ENCODE data around the gene AFAP1L1. TPM values are rescaled to one million over a fixed set of nuclear protein-coding genes. Genes with fewer than 3 reads are reported as not detected.

AFAP1L1 gene
- total RNA-seq, 1 experiment from 2014 or later: 19.6 TPM

DNA sequence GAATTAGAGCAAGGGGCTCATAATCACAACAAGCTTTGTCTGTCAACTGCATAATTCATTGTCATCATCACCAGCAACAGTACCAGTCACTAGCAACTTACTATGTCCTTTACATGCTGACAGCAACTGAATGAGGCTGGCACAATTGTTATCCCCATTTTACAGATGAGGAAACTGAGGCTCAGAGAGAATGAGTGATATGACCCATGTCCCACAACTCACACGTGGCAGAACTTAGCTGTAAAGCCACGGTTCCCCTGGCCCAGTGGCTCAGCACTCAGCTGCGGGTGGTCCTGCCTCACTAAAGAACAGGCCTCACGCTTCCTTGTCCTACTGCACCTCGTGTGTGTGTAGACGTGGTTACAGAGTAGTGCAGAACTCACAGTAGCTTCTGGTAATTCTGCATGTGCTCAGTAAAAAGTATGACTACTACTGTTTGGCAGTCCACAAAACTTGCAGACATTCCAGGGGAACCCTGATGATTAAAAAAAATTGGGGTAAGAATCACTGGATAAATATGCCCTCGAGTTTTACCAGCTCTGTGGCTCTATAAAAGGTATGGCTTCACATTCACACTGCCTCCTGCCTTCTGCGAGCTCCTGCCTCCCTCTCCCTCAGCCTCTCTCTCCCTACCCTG is 30.2 kb downstream of the AFAP1L1 start:
- Histone ChIP-seq H3K36me3 (ENCODE audit: low read depth, low read length) (no peaks in the 10 kb centered on the region), H2AFZ (ENCODE audit: low read length) (no peak overlapping the region), H3K9me3 (ENCODE audit: low read length) (no peaks in the 10 kb centered on the region), H3F3A (ENCODE audit: low read length, unreplicated experiment) (no peaks in the 10 kb centered on the region), H4K20me1 (ENCODE audit: low read length) (no peaks in the 10 kb centered on the region), H3K4me1 (ENCODE audit: insufficient read depth, low read length) (no peaks in the 10 kb centered on the region), H3K79me2 (ENCODE audit: low read length) (no peaks in the 10 kb centered on the region), H3K4me2 (ENCODE audit: low read length) (no peak overlapping the region), H3K9me2 (replicated peaks; ENCODE audit: low read length) (no peaks in the 10 kb centered on the region), H3K4me3 (ENCODE audit: low read length) (no peak overlapping the region), H3K9ac (ENCODE audit: low read length) (no peak overlapping the region), H3K27me3 (ENCODE audit: low read length) (no peaks in the 10 kb centered on the region), H3K27ac (ENCODE audit: low read length) (no peak overlapping the region)
- ChIA-PET POLR2A (ENCODE audit: unreplicated experiment) (interaction anchor here (0.6 kb wide), 2 partner anchors 55 to 158 kb away, joined by 4 to 5 read pairs; no protein-coding TSS in a partner anchor), CTCF (no interaction called here)
- intact Hi-C loops (cut with micrococcal nuclease): no loop called here
- no TSS peak for BruUV-seq (replicated peaks)
- TF ChIP-seq EZH2phosphoT487 (IDR thresholded peaks at IDR 0.05; ENCODE audit: borderline replicate concordance, low read length) (no peak), EZH2 (IDR thresholded peaks at IDR 0.05; ENCODE audit: low read length, unreplicated experiment) (no peak)
- TF ChIP-seq, protein P1, sequence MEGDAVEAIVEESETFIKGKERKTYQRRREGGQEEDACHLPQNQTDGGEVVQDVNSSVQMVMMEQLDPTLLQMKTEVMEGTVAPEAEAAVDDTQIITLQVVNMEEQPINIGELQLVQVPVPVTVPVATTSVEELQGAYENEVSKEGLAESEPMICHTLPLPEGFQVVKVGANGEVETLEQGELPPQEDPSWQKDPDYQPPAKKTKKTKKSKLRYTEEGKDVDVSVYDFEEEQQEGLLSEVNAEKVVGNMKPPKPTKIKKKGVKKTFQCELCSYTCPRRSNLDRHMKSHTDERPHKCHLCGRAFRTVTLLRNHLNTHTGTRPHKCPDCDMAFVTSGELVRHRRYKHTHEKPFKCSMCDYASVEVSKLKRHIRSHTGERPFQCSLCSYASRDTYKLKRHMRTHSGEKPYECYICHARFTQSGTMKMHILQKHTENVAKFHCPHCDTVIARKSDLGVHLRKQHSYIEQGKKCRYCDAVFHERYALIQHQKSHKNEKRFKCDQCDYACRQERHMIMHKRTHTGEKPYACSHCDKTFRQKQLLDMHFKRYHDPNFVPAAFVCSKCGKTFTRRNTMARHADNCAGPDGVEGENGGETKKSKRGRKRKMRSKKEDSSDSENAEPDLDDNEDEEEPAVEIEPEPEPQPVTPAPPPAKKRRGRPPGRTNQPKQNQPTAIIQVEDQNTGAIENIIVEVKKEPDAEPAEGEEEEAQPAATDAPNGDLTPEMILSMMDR (conservative IDR thresholded peaks at IDR 0.05; ENCODE audit: low read depth, low read length): no peak
- ATAC-seq: no peak
- DNase-seq: no peak

DNA sequence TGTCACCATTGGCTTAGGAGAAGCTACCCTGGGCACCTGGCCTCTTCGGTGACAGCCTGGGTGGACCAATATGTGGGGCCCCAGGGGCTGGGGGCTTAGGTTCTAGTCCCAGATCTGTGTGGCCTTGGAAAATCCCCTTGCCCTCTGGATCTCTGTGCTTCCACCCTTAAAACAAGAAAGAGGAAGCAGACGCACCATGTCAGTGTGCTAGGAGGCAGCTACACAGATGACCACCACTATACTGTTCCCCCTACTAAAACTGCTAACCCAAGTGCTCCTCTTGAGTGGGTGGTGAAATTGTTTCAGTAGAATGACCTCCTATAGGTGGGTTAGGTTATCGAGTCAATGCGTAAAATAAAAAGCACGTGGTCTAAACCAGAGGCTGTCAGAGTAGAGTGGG is 31.0 kb downstream of the AFAP1L1 start:
- H3K4me3 ChIP-seq (ENCODE audit: low read length): no peak overlapping the region
- H3K9ac ChIP-seq (ENCODE audit: low read length): no peak overlapping the region
- no peaks in the 10 kb centered on the region for H3K4me1 ChIP-seq (ENCODE audit: insufficient read depth, low read length)
- H3K4me2 ChIP-seq (ENCODE audit: low read length): no peak overlapping the region
- H3K36me3 ChIP-seq (ENCODE audit: low read depth, low read length): no peaks in the 10 kb centered on the region
- no peaks in the 10 kb centered on the region for H3K9me3 ChIP-seq (ENCODE audit: low read length)
- DNase-seq (no peak), ATAC-seq (no peak)
- ChIA-PET CTCF (no interaction called here), POLR2A (ENCODE audit: unreplicated experiment) (interaction anchor here (0.6 kb wide), 1 partner anchor 55 kb away, joined by 4 read pairs; no protein-coding TSS in a partner anchor)
- no peak overlapping the region for H2AFZ ChIP-seq (ENCODE audit: low read length)
- H3F3A ChIP-seq (ENCODE audit: low read length, unreplicated experiment): no peaks in the 10 kb centered on the region
- no peaks in the 10 kb centered on the region for H3K27me3 ChIP-seq (ENCODE audit: low read length)
- no peak for TF ChIP-seq EZH2phosphoT487 (IDR thresholded peaks at IDR 0.05; ENCODE audit: borderline replicate concordance, low read length)
- no peak for TF ChIP-seq EZH2 (IDR thresholded peaks at IDR 0.05; ENCODE audit: low read length, unreplicated experiment)
- TF ChIP-seq, protein P1 (conservative IDR thresholded peaks at IDR 0.05; ENCODE audit: low read depth, low read length): no peak
- BruUV-seq (replicated peaks): no TSS peak
- H3K79me2 ChIP-seq (ENCODE audit: low read length): no peaks in the 10 kb centered on the region
- no peaks in the 10 kb centered on the region for H3K9me2 ChIP-seq (replicated peaks; ENCODE audit: low read length)
- no peak overlapping the region for H3K27ac ChIP-seq (ENCODE audit: low read length)
- H4K20me1 ChIP-seq (ENCODE audit: low read length): no peaks in the 10 kb centered on the region
- intact Hi-C loops (cut with micrococcal nuclease): no loop called here

DNA sequence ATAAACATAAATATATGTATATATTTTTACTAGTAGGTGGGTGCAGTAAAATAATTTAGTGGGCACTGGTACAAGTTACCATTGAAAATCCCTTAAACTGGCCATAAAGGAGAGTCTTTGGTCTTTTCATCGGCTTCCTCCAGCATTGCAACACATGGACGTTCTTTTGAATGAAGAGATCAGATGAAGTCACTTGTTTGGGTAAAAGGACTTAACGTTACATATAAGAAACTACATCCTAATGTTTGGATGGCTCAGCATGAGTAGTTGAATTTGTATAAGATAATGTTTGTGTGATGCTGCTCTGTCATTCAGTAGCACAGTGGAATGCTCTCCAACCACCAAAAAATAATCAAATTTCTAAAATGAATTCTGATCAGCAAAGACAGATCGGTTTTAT is 31.6 kb downstream of the AFAP1L1 start:
- H3F3A ChIP-seq (ENCODE audit: low read length, unreplicated experiment): no peaks in the 10 kb centered on the region
- ATAC-seq (no peak), DNase-seq (no peak)
- no peak overlapping the region for H2AFZ ChIP-seq (ENCODE audit: low read length)
- H3K9ac ChIP-seq (ENCODE audit: low read length): no peak overlapping the region
- POLR2A ChIA-PET (ENCODE audit: unreplicated experiment): no interaction called here
- H3K9me2 ChIP-seq (replicated peaks; ENCODE audit: low read length): no peaks in the 10 kb centered on the region
- no peaks in the 10 kb centered on the region for H3K36me3 ChIP-seq (ENCODE audit: low read depth, low read length)
- intact Hi-C loops (cut with micrococcal nuclease): no loop called here
- H4K20me1 ChIP-seq (ENCODE audit: low read length): no peaks in the 10 kb centered on the region
- no TSS peak for BruUV-seq (replicated peaks)
- H3K4me2 ChIP-seq (ENCODE audit: low read length): no peak overlapping the region
- H3K27me3 ChIP-seq (ENCODE audit: low read length): no peaks in the 10 kb centered on the region
- H3K9me3 ChIP-seq (ENCODE audit: low read length): no peaks in the 10 kb centered on the region
- CTCF ChIA-PET: no interaction called here
- H3K4me3 ChIP-seq (ENCODE audit: low read length): no peak overlapping the region
- no peaks in the 10 kb centered on the region for H3K79me2 ChIP-seq (ENCODE audit: low read length)
- TF ChIP-seq, protein P1 (conservative IDR thresholded peaks at IDR 0.05; ENCODE audit: low read depth, low read length): no peak
- TF ChIP-seq EZH2 (IDR thresholded peaks at IDR 0.05; ENCODE audit: low read length, unreplicated experiment) (no peak), EZH2phosphoT487 (IDR thresholded peaks at IDR 0.05; ENCODE audit: borderline replicate concordance, low read length) (no peak)
- no peak overlapping the region for H3K27ac ChIP-seq (ENCODE audit: low read length)
- H3K4me1 ChIP-seq (ENCODE audit: insufficient read depth, low read length): no peaks in the 10 kb centered on the region
